Uterus (tissue), 2 donors: ENCODE measurements around the gene CEP164.

Source experiments
- POLR2A ChIP-seq, 2 donors: fragments of 450-650 bp; IDR thresholded peaks; one replicate each; pipeline ENCODE4 v1.6.1; 2016; ENCODE audit warnings: antibody characterized with exemption in 2 of 2, mild to moderate bottlenecking in 1 of 2, moderate library complexity in 1 of 2
- TF ChIP-seq, protein P1 (sequence below), 4 experiments: fragments of 200-600 bp in 2 of 4; fragments of 450-650 bp in 2 of 4; sonication (generic) in 2 of 4; IDR thresholded peaks; one replicate each; pipeline ENCODE4 v1.5.1; 2016 to 2019; ENCODE audit warnings: antibody characterized with exemption in 4 of 4, mild to moderate bottlenecking in 2 of 4, moderate library complexity in 1 of 4

DNA sequence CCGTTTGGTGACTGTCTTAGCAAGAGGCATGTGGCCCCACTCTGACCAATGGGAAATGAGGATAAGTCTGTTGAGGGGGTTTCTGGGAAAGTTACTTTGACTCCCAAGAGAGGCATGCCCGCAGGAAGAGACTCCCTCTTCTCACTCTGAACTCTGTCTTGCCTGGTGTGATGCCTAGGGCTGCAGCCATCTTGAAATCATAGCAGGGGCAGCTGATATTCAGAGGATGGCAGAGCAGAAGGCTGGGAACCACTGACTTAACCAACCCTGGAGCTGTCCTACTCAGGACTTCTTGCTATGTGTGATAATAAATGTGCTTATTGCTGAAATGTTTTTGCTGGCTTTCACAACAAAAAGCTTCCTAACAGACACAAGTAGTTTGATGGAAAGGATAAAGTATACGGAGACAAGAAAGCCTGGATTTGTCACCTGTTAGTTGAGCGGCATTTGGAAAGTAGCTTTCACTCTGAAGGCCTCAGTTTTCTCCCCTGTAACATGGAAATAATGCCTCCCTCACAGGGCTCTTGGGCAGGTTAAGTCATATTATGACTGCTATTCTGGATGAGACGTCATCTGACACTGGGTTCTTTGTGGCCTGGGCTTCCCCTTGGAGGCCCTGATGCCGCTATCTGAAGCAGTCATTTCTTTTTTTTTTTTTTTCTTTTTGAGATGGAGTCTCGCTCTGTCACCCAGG lies 128.5 kb downstream of the CEP164 start:
- TF ChIP-seq, protein P1, sequence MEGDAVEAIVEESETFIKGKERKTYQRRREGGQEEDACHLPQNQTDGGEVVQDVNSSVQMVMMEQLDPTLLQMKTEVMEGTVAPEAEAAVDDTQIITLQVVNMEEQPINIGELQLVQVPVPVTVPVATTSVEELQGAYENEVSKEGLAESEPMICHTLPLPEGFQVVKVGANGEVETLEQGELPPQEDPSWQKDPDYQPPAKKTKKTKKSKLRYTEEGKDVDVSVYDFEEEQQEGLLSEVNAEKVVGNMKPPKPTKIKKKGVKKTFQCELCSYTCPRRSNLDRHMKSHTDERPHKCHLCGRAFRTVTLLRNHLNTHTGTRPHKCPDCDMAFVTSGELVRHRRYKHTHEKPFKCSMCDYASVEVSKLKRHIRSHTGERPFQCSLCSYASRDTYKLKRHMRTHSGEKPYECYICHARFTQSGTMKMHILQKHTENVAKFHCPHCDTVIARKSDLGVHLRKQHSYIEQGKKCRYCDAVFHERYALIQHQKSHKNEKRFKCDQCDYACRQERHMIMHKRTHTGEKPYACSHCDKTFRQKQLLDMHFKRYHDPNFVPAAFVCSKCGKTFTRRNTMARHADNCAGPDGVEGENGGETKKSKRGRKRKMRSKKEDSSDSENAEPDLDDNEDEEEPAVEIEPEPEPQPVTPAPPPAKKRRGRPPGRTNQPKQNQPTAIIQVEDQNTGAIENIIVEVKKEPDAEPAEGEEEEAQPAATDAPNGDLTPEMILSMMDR (IDR thresholded peaks at IDR 0.05): no peak
- no peak for TF ChIP-seq POLR2A (IDR thresholded peaks at IDR 0.05)
